SU-DHL-6 (cell line): Measurements from ENCODE around the gene CDKAL1.
"Not testable (repeated sequence)": the region's sequence is repeated elsewhere in the genome, so short reads cannot be mapped to it uniquely, and the experiment has no call there.

Experiments used
- H2AFZ ChIP-seq: fragments of 200-600 bp; sonication (generic); 2 replicates; pipeline ENCODE4 v1.6.1; 2014; ENCODE audit warnings: low read depth, mild to moderate bottlenecking, moderate library complexity, mixed read lengths, antibody characterized with exemption, low read length; ENCODE audit not compliant: severe bottlenecking
- H3F3A ChIP-seq: fragments of 200-600 bp; shearing (Covaris generic); 2 replicates; pipeline ENCODE4 v1.6.0; 2016; ENCODE audit warnings: antibody characterized with exemption, mild to moderate bottlenecking; ENCODE audit not compliant: insufficient read depth
- H3K27ac ChIP-seq: fragments of 200-600 bp; sonication (generic); 2 replicates; pipeline ENCODE4 v1.5.1; 2016; ENCODE audit warnings: low read depth, mild to moderate bottlenecking, low read length, moderate library complexity, mixed read lengths
- H3K27me3 ChIP-seq: fragments of 200-600 bp; sonication (generic), shearing (Covaris generic); 2 replicates; pipeline ENCODE4 v1.6.0; 2014; ENCODE audit warnings: mild to moderate bottlenecking, low read length
- H3K36me3 ChIP-seq: fragments of 200-600 bp; sonication (generic); 2 replicates; pipeline ENCODE4 v1.6.1; 2014; ENCODE audit warnings: mild to moderate bottlenecking, low read length, mixed read lengths
- H3K4me2 ChIP-seq: fragments of 300-600, 200-600 bp; shearing (Covaris generic), sonication (generic); 2 replicates; pipeline ENCODE4 v1.6.0; 2014; ENCODE audit warnings: low read length, low read depth, mild to moderate bottlenecking; ENCODE audit not compliant: poor library complexity, severe bottlenecking
- H3K4me3 ChIP-seq: fragments of 200-600 bp; sonication (generic); 2 replicates; pipeline ENCODE4 v1.5.1; 2014; ENCODE audit warnings: antibody characterized with exemption, low read length, mild to moderate bottlenecking, mixed read lengths; ENCODE audit not compliant: insufficient read depth, poor library complexity, severe bottlenecking
- H3K79me2 ChIP-seq: fragments of 200-600 bp; sonication (generic); 2 replicates; pipeline ENCODE4 v1.6.1; 2014; ENCODE audit warnings: mild to moderate bottlenecking, low read length, moderate library complexity; ENCODE audit not compliant: insufficient read depth
- H3K9ac ChIP-seq: fragments of 200-600 bp; sonication (generic); 2 replicates; pipeline ENCODE4 v1.7.0; 2014; ENCODE audit warnings: mild to moderate bottlenecking, low read length
- H3K9me2 ChIP-seq: fragments of 200-600 bp; sonication (generic); replicated peaks from 2 replicates; pipeline ENCODE4 v1.6.1; 2014; ENCODE audit warnings: low read length; ENCODE audit not compliant: insufficient read depth
- H3K9me3 ChIP-seq: fragments of 200-600 bp; sonication (generic); 2 replicates; pipeline ENCODE4 v1.6.1; 2014; ENCODE audit warnings: low read length, mixed read lengths; ENCODE audit not compliant: insufficient read depth
- H4K20me1 ChIP-seq: fragments of 200-600 bp; sonication (generic); 2 replicates; pipeline ENCODE4 v1.6.1; 2014; ENCODE audit warnings: low read depth, mild to moderate bottlenecking, antibody characterized with exemption, low read length, moderate library complexity, mixed read lengths
- CTCF ChIP-seq: fragments of 200-600 bp; sonication (generic); IDR thresholded peaks from one replicate; pipeline ENCODE4 v1.5.1; 2017; ENCODE audit warnings: antibody characterized with exemption, mild to moderate bottlenecking, low read length, moderate library complexity; ENCODE audit not compliant: insufficient read depth, poor library complexity, severe bottlenecking
- EZH2phosphoT487 ChIP-seq: fragments of 200-600 bp; sonication (generic), shearing (Covaris generic); conservative IDR thresholded peaks from 2 replicates; pipeline ENCODE4 v1.6.1; 2018; ENCODE audit warnings: mild to moderate bottlenecking, antibody characterized with exemption, low read length, moderate library complexity, mixed read lengths

CDKAL1 gene

GRCh38 chr6:20717743-20718142, 183.5 kb downstream of the CDKAL1 start:
- Histone ChIP-seq H3K4me2 (no peak overlapping the region), H3K9ac (no peak overlapping the region), H3K36me3 (peaks cover 3% of the 10 kb centered on the region; the same call in 1 of the 2 replicates), H2AFZ (no peak overlapping the region), H3K9me2 (no peaks in the 10 kb centered on the region), H3K27ac (no peak overlapping the region), H3K27me3 (no peaks in the 10 kb centered on the region), H3K9me3 (no peaks in the 10 kb centered on the region), H3K79me2 (peaks cover 4% of the 10 kb centered on the region; the same call in 1 of the 2 replicates), H3F3A (no peaks in the 10 kb centered on the region), H3K4me3 (no peak overlapping the region), H4K20me1 (peaks cover 12% of the 10 kb centered on the region; the same call in 1 of the 2 replicates)
- TF ChIP-seq CTCF (no peak), EZH2phosphoT487 (no peak)

GRCh38 chr6:20718705-20719653, 184.7 kb downstream of the CDKAL1 start:
- Histone ChIP-seq H3K27ac (no peak overlapping the region), H3K4me2 (no peak overlapping the region), H3K4me3 (no peak overlapping the region), H3K79me2 (peaks cover 4% of the 10 kb centered on the region; the same call in 1 of the 2 replicates), H4K20me1 (peaks cover 12% of the 10 kb centered on the region; the same call in 1 of the 2 replicates), H3K9me2 (no peaks in the 10 kb centered on the region), H2AFZ (no peak overlapping the region), H3F3A (no peaks in the 10 kb centered on the region), H3K27me3 (no peaks in the 10 kb centered on the region), H3K9ac (no peak overlapping the region), H3K9me3 (no peaks in the 10 kb centered on the region), H3K36me3 (peaks cover 3% of the 10 kb centered on the region; the same call in 1 of the 2 replicates)
- no peak for TF ChIP-seq CTCF
- no peak for TF ChIP-seq EZH2phosphoT487

GRCh38 chr6:20719980-20720379, 185.7 kb downstream of the CDKAL1 start:
- Histone ChIP-seq H3K27me3 (no peaks in the 10 kb centered on the region), H3F3A (no peaks in the 10 kb centered on the region), H3K79me2 (peaks cover 4% of the 10 kb centered on the region; the same call in 1 of the 2 replicates), H3K9me2 (no peaks in the 10 kb centered on the region), H3K9ac (no peak overlapping the region), H3K4me2 (no peak overlapping the region), H4K20me1 (peaks cover 12% of the 10 kb centered on the region; the same call in 1 of the 2 replicates), H3K36me3 (peaks cover 3% of the 10 kb centered on the region; the same call in 1 of the 2 replicates), H3K9me3 (no peaks in the 10 kb centered on the region), H3K4me3 (no peak overlapping the region), H2AFZ (no peak overlapping the region), H3K27ac (no peak overlapping the region)
- no peak for TF ChIP-seq EZH2phosphoT487
- no peak for TF ChIP-seq CTCF

GRCh38 chr6:20721121-20721520, 186.9 kb downstream of the CDKAL1 start:
- not testable (repeated sequence) for H3K27me3 ChIP-seq, H2AFZ ChIP-seq, H3K9ac ChIP-seq, H3K4me3 ChIP-seq, H3K9me2 ChIP-seq, H3K79me2 ChIP-seq, H3K36me3 ChIP-seq, H3F3A ChIP-seq, H3K4me2 ChIP-seq, H3K9me3 ChIP-seq, H3K27ac ChIP-seq, H4K20me1 ChIP-seq
